Muscle layer of colon (tissue), 2 donors: ENCODE measurements around the gene SLC22A12.

Source experiments
- H3K27ac ChIP-seq: one replicate; pipeline ENCODE4 v1.7.0; 2013; ENCODE audit warnings: low read depth, mild to moderate bottlenecking, low read length, moderate library complexity
- H3K27me3 ChIP-seq, 2 donors: one replicate each; pipeline ENCODE4 v1.7.0; 2013; ENCODE audit warnings: low read length in 2 of 2, mild to moderate bottlenecking in 2 of 2; ENCODE audit not compliant: insufficient read depth in 2 of 2, control insufficient read depth in 1 of 2
- H3K36me3 ChIP-seq: one replicate; pipeline ENCODE4 v1.7.0; 2013; ENCODE audit warnings: mild to moderate bottlenecking, low read length; ENCODE audit not compliant: insufficient read depth
- H3K4me1 ChIP-seq: one replicate; pipeline ENCODE4 v1.7.0; 2013; ENCODE audit warnings: mild to moderate bottlenecking, low read length; ENCODE audit not compliant: insufficient read depth
- H3K4me3 ChIP-seq, 2 donors: one replicate each; pipeline ENCODE4 v1.7.0; 2013; ENCODE audit warnings: low read length in 2 of 2, low read depth in 1 of 2, mild to moderate bottlenecking in 1 of 2, moderate library complexity in 1 of 2
- H3K9ac ChIP-seq: one replicate; pipeline ENCODE4 v1.7.0; 2013; ENCODE audit warnings: low read length
- H3K9me3 ChIP-seq: one replicate; pipeline ENCODE4 v1.7.0; 2013; ENCODE audit warnings: mild to moderate bottlenecking, low read length
- donor health status: abdominal sarcoma.
- donor health status: Adenocarcinoma of cecum.

Gene SLC22A12

DNA sequence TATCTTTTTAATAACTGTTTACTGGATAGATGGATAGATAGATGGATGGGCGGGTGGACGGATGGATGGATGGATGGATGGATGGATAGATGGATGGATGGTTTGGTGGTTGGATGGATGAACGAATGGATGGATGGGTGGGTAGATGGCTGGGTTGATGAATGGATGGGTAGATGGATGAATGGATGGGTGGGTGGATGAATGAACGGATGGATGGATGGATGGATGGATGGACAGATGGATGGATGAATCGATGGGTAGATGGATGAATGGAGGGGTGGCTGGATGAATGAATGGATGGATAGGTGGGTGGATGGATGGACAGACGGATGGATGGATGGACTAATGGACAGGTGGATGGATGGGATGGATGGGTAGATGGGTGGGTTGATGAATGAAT is 13.8 kb upstream of the SLC22A12 start:
- Histone ChIP-seq H3K27me3 (no peaks in the 10 kb centered on the region), H3K9me3 (no peaks in the 10 kb centered on the region), H3K36me3 (no peaks in the 10 kb centered on the region), H3K4me1 (no peaks in the 10 kb centered on the region), H3K4me3 (no peak overlapping the region), H3K27ac (no peak overlapping the region), H3K9ac (no peak overlapping the region)

DNA sequence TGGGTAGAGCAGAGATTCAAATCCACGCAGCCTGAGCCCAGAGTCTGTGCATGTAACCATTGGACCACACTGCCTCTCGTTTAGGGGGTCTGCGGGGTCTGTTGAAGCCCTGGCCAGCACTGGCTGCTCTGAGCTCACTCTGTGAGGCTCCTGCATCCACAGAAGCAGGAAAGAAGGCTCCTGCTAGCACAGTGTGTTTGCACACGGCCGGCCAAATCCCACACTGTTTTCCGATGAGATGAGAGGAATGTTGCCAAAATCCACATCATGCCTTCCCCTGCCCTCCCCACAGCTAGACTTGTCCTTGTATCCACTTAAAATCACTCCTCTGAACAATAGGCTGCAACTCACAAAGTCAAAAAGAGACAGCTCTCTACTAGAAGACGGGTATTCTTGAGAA is 10.6 kb upstream of the SLC22A12 start:
- H3K4me3 ChIP-seq = no peak overlapping the region
- no peak overlapping the region for H3K9ac ChIP-seq
- no peaks in the 10 kb centered on the region for H3K4me1 ChIP-seq
- H3K36me3 ChIP-seq = no peaks in the 10 kb centered on the region
- no peak overlapping the region for H3K27ac ChIP-seq
- no peaks in the 10 kb centered on the region for H3K9me3 ChIP-seq
- H3K27me3 ChIP-seq = no peaks in the 10 kb centered on the region

DNA sequence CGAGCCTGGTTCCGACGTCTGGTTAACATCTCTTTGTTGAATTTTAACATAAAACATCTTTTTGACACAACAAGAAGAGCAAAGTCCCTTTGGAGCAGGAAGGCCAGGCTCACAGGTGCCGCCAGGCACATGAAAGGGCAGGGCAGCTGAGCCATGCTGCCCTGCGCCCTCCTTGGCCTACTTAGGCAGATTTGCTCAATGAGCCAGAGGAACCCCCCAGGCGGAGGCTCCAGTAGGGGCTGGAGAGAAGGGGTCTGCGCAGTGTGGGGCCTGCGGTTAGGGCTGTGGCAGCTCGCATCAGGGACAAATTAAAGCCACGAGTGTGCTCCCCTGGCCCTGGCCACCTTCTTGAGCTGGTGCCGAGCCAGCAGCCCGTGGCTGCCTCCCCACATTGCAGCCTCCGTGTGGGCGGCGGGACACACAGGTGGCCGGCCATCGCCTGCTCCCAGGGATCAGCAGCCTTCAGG is 9.9 kb upstream of the SLC22A12 start:
- Histone ChIP-seq H3K36me3 (no peaks in the 10 kb centered on the region), H3K4me3 (no peak overlapping the region), H3K9ac (no peak overlapping the region), H3K27me3 (no peaks in the 10 kb centered on the region), H3K27ac (no peak overlapping the region), H3K9me3 (no peaks in the 10 kb centered on the region), H3K4me1 (no peaks in the 10 kb centered on the region)

DNA sequence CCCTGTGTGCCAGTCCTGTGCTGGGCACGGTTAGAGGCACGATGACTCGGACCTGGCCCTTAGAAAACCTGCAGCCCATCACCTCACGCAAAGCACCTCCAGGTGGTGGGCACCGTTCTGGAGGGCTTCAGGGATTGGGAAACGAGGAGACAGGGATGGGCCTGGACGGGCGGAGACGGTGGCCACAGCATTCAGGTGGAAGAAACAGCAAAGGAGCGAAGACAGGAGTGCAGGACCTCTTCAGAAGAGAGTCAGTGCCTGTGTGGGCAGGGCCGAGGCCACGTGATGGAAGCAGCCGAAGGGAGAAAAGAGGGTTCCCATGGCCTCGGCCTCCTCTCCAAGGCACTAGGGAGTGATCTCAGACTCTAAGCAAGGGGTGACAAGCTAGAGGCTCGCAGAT is 8.1 kb upstream of the SLC22A12 start:
- Histone ChIP-seq H3K9me3 (no peaks in the 10 kb centered on the region), H3K36me3 (no peaks in the 10 kb centered on the region), H3K27ac (no peak overlapping the region), H3K9ac (no peak overlapping the region), H3K4me3 (no peak overlapping the region), H3K4me1 (no peaks in the 10 kb centered on the region), H3K27me3 (no peaks in the 10 kb centered on the region)

DNA sequence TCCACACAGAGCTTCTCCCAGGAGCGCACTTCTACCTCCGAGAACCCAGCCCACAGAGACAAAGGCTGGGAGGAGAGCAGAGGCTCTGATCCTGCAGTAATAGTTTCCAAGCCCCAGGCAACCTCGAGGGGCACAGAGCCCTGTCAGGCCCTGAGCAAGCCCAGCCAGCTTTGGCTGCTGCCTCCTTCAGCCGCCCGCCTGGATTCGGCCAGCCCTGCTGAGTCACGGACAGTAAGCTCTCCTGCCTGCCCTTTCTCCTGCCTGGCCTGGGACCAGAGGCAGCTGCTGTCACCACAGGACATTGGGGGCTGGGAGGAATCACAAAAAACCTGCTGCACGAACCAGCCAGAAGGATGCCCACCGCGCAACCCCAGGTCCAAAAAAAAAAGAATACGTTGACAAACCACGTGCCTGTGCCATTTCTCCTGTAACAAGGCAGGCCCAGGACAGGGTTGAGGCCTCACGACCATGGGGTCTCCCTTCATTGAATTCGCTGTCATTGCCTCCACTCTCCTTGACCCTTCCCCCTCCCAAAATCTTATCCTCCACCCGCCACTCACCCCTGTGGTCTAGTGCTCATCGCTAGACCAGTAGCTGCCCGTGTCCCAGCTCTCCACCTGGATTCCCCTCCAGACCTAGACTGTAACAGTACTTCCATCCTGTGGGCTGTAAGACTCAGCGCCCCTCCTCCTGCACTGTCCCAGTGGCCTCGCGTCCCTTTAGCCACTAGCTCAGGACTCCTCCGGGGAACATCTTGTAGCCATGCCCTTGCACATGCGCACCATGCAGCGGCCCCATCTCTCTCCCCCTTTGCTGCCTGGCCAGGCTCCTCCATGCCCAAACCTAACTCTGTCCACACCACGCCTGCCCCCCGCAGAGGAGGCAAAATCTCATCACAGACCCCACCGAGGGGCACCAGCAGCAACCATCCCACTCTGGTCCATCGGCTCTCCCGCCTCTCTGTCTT is 7.4 kb upstream of the SLC22A12 start:
- Histone ChIP-seq H3K4me3 (no peak overlapping the region), H3K36me3 (no peaks in the 10 kb centered on the region), H3K4me1 (no peaks in the 10 kb centered on the region), H3K27me3 (no peaks in the 10 kb centered on the region), H3K9ac (no peak overlapping the region), H3K9me3 (no peaks in the 10 kb centered on the region), H3K27ac (no peak overlapping the region)

DNA sequence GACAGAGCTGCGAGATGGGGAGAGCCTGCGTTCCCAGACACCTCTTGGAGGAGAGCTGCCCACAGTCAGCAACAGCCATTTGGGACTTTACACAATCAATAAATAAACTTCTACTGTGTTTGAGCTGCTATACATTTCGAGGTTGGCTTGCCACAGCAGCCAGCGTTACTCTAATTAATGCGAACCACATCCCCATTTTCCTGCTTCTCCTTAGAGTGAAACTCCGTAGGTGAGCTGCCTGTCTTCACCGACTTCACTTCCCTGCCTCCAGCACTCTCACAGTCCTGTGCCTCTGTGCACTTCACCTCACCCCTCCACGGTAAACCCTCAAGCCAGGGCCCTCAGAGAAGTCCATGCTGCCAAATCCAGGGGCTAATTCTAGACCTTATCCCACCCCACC is 5.9 kb upstream of the SLC22A12 start:
- H3K27me3 ChIP-seq = no peaks in the 10 kb centered on the region
- H3K4me3 ChIP-seq = no peak overlapping the region
- H3K9me3 ChIP-seq = no peaks in the 10 kb centered on the region
- no peaks in the 10 kb centered on the region for H3K36me3 ChIP-seq
- H3K9ac ChIP-seq = no peak overlapping the region
- no peak overlapping the region for H3K27ac ChIP-seq
- no peaks in the 10 kb centered on the region for H3K4me1 ChIP-seq

DNA sequence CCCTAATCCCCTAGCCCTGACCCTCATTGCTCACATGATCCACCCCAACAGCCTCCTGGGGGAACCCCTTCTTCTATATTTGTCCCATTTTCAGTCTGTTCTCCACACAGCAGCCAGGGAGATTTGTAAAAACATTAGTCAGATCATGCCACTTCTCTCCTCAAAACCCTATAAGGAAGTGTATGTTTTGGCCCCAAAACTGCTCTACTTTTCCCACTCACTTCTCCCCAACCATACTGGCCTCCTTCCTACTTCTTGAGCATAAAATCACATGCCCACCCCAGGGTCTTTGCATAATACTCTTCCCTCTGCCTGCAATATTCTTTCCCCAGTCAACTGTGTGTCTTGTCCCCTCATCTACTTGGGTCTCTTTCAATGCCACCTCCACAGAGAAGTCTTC is 4.7 kb upstream of the SLC22A12 start:
- no peaks in the 10 kb centered on the region for H3K27me3 ChIP-seq
- no peak overlapping the region for H3K27ac ChIP-seq
- H3K36me3 ChIP-seq = no peaks in the 10 kb centered on the region
- H3K4me3 ChIP-seq = no peak overlapping the region
- no peaks in the 10 kb centered on the region for H3K9me3 ChIP-seq
- H3K4me1 ChIP-seq = no peaks in the 10 kb centered on the region
- no peak overlapping the region for H3K9ac ChIP-seq

DNA sequence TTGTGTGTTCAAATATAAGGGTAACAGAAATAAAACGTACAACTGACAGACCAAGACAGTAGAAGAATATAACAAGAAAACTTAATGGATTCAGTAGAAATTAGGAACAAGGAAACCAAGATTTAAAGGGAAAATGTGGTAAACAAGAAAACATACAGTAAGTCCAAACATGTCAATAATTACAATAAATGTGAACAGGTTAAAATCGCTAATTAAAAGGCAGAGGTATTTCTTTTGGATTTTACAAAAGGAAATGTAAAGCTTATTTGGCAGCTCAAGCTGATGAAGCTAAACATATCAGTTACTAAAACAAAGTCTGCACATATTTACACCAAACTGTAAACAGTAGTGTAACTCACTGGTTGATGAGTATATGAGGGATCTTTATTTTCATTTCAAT is 2.3 kb upstream of the SLC22A12 start:
- no peaks in the 10 kb centered on the region for H3K36me3 ChIP-seq
- H3K27me3 ChIP-seq = no peaks in the 10 kb centered on the region
- H3K9ac ChIP-seq = no peak overlapping the region
- no peak overlapping the region for H3K4me3 ChIP-seq
- H3K27ac ChIP-seq = no peak overlapping the region
- no peaks in the 10 kb centered on the region for H3K9me3 ChIP-seq
- no peaks in the 10 kb centered on the region for H3K4me1 ChIP-seq

DNA sequence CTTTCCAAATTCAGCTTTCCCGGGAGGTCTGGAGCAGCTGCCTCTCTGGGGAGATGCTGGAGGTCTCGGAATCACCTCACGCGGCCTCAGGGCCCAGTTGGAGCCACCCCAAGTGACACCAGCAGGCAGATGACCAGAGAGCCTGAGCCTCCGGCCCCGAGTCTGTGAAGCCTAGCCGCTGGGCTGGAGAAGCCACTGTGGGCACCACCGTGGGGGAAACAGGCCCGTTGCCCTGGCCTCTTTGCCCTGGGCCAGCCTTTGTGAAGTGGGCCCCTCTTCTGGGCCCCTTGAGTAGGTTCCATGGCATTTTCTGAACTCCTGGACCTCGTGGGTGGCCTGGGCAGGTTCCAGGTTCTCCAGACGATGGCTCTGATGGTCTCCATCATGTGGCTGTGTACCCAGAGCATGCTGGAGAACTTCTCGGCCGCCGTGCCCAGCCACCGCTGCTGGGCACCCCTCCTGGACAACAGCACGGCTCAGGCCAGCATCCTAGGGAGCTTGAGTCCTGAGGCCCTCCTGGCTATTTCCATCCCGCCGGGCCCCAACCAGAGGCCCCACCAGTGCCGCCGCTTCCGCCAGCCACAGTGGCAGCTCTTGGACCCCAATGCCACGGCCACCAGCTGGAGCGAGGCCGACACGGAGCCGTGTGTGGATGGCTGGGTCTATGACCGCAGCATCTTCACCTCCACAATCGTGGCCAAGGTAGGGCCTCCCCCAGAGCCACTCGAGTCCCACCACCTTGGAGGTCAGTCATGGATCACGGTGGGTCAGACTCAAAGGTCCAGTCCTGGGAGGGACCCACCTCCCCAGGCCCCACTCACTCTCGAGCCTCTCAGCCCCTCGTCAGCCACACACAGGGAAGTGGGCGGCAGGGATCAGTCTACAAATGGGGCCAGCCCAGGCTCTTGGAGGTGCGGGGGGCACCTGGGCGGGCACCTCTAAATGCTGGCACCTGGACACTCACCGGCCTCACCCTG is 525 bp downstream of the SLC22A12 start:
- no peaks in the 10 kb centered on the region for H3K4me1 ChIP-seq
- H3K9me3 ChIP-seq = no peaks in the 10 kb centered on the region
- H3K9ac ChIP-seq = no peak overlapping the region
- H3K36me3 ChIP-seq = no peaks in the 10 kb centered on the region
- no peak overlapping the region for H3K4me3 ChIP-seq
- H3K27ac ChIP-seq = no peak overlapping the region
- no peaks in the 10 kb centered on the region for H3K27me3 ChIP-seq

GRCh38 chr11:64592234-64592615 is 1.2 kb downstream of the SLC22A12 start:
- no peak overlapping the region for H3K27ac ChIP-seq
- H3K9ac ChIP-seq = no peak overlapping the region
- H3K4me1 ChIP-seq = no peaks in the 10 kb centered on the region
- no peak overlapping the region for H3K4me3 ChIP-seq
- no peaks in the 10 kb centered on the region for H3K9me3 ChIP-seq
- no peaks in the 10 kb centered on the region for H3K27me3 ChIP-seq
- no peaks in the 10 kb centered on the region for H3K36me3 ChIP-seq

GRCh38 chr11:64592656-64593055 is 1.6 kb downstream of the SLC22A12 start:
- Histone ChIP-seq H3K27ac (no peak overlapping the region), H3K9me3 (no peaks in the 10 kb centered on the region), H3K4me1 (no peaks in the 10 kb centered on the region), H3K36me3 (no peaks in the 10 kb centered on the region), H3K4me3 (no peak overlapping the region), H3K27me3 (no peaks in the 10 kb centered on the region), H3K9ac (no peak overlapping the region)
